Motor neuron (in vitro differentiated cells): ENCODE results near the gene CEP170. TPM values are rescaled to one million over a fixed set of nuclear protein-coding genes. Genes with fewer than 3 reads are reported as not detected.
"Not testable (repeated sequence)": the region's sequence is repeated elsewhere in the genome, so short reads cannot be mapped to it uniquely, and the experiment has no call there.

ENCODE experiments used
- ATAC-seq, 8 experiments: fragments of 200-7000 bp; cut with Tn5 transposase; replicated peaks in 6 of 8; 2 replicates each; pipeline ENCODE4 v1.8.0; 2021; ENCODE audit warnings: mild to moderate bottlenecking in 8 of 8, moderate library complexity in 8 of 8
- H3K27ac ChIP-seq, 2 donors: fragments of 250-450 bp; sonication (Bioruptor Pico); 2 replicates each; pipeline ENCODE4 v1.9.0; 2021; ENCODE audit warnings: antibody characterized with exemption in 2 of 2, mild to moderate bottlenecking in 2 of 2, moderate library complexity in 1 of 2
- H3K4me1 ChIP-seq, 2 donors: fragments of 250-450 bp; sonication (Bioruptor Pico); replicated peaks in 1 of 2; 2 replicates each; pipeline ENCODE4 v1.6.1; 2021; ENCODE audit warnings: antibody characterized with exemption in 2 of 2, mild to moderate bottlenecking in 2 of 2, moderate library complexity in 1 of 2
- H3K4me3 ChIP-seq, 5 donors: fragments of 250-450 bp; sonication (Bioruptor Pico); 2 replicates each; pipeline ENCODE4 v1.9.0; 2021; ENCODE audit warnings: antibody characterized with exemption in 5 of 5, mild to moderate bottlenecking in 5 of 5, moderate library complexity in 4 of 5
- WGBS, 10 experiments: fragments of 450-650 bp; shearing (Covaris generic); methylation state at CpG; one replicate each; pipeline ENCODE4 v1.0.0; 2022; 5-methylcytosine and 5-hydroxymethylcytosine counted together
- in situ Hi-C, 9 experiments: fragments of 400-800 bp; cut with MboI; loops; one replicate each; pipeline ENCODE4 v1.15.0; 2021; ENCODE audit warnings: low sequenced_read_pairs in 9 of 9, low pct_unique_long_range_greater_than_20kb in 2 of 9; ENCODE audit not compliant: unreplicated experiment in 9 of 9
- total RNA-seq, 8 experiments: library from RNA; unstranded; fragments of 300-600 nt; gene quantifications; 2 replicates each; pipeline versions ENCODE4 v1.2.3 to v1.2.4, GENCODE V29; 2022

The CEP170 gene
- total RNA-seq, 8 experiments from 2014 or later = 60.0 to 296 (median 248) TPM

DNA sequence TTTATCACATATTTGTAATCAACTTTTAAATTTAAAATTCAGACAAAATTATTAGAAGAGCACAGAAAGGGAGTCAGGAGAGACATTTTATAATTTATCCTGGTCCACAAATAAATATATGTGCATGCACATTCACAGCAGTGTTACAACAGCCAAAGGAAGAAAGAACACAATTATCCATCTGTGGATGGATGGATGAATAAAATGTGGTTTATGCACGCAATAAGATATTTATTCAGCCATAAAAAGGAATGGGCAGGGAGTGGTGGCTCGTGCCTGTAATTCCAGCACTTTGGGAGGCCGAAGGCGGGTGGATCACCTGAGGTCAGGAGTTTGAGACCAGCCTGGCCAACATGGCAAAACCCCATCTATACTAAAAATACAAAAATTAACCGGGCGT is 77.3 kb downstream of the CEP170 start:
- WGBS, 10 experiments = 0 to 100% (median 94%) methylated on average over 1 to 5 of the region's 6 CpGs; no CpG with 5 or more reads in 1 of the 10 experiments
- H3K4me3 ChIP-seq, H3K4me1 ChIP-seq, H3K27ac ChIP-seq, in situ Hi-C loops: not testable (repeated sequence)
- ATAC-seq = peak in 3 of 8 experiments; percentile 22 to 89 (median 71)

DNA sequence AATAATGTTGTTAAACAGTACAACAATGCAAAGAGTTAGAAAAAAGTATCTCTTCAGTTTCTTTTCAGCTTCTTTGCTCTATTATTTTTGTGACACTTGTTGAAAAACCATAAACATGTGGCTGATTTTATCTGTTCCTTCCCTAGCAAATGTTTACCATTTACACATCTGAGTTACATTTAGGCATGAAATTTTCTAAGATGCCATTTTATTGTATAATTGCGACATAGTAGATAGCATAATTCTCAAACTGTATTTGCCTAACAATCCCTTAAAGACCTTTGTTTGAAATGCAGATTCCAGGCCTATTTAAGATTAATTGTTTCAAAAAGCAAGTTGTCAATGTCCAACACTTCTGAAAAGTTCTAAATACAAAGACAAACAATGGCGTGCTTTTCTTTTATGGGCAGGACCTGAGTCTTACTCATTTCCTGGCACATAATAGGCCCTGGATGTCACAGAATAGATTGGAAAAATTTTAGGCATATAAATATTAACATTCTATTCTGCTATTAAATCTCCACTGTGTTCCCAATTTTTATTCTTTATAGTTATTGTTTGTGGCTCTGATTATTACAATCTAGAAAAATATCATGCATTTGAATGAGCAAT is 81.2 kb downstream of the CEP170 start:
- H3K4me1 ChIP-seq, in situ Hi-C loops, H3K4me3 ChIP-seq, H3K27ac ChIP-seq: not testable (repeated sequence)
- WGBS, 10 experiments = 33 to 86% (median 62%) methylated on average over 1 of the region's 2 CpGs; no CpG with 5 or more reads in 4 of the 10 experiments
- ATAC-seq = peak in 3 of 8 experiments; percentile 21 to 50 (median 30)

DNA sequence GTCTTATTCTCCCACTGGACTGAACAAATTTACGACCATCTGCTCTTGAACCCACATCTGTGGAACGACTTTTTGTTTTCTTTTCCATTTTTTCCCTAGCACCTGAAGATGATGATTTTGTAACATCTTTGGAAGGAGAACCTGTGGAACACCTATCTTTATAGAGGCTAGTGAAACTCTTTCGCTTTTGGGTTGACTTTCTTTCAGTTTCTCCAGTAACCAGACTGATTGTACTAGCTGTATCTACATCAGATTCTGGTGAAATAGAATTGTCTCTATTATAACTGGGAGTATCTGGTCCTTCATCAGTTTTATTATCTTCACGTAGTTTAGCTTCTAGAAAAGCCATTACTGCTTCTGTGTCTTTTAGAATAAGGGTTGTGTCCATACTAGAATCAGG is 90.2 kb downstream of the CEP170 start:
- H3K4me3 ChIP-seq, H3K4me1 ChIP-seq, ATAC-seq, in situ Hi-C loops, H3K27ac ChIP-seq: not testable (repeated sequence)
- no CpG with 5 or more reads among the region's 4 CpGs for WGBS, 10 experiments

DNA sequence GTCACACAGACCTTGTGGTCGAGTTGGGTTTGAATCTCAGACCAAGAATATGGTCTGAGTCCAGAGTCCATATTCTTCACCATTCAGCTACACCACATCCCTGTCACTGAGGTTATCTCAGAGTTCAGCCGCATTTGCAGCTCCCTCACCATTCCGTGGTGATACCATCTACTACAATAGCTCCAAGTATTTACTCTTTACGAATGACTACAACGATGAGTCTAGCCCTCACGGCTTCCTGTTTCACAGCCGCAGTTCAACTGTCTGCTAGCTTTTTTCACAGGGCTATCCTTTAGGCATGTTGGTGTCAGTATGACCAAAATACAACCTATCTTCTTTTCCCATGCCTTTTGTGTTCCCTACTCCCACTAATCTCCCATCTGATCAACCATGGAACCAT is 104.2 kb downstream of the CEP170 start:
- ATAC-seq, H3K27ac ChIP-seq, in situ Hi-C loops, H3K4me3 ChIP-seq, H3K4me1 ChIP-seq: not testable (repeated sequence)
- WGBS, 10 experiments = 82 to 100% (median 88%) methylated on average over 1 to 7 of the region's 7 CpGs; no CpG with 5 or more reads in 6 of the 10 experiments

GRCh38 chr1:243149120-243149519 is 106.0 kb downstream of the CEP170 start:
- 89 to 100% (median 98%) methylated on average over 1 to 4 of the region's 4 CpGs; no CpG with 5 or more reads in 4 of the 10 experiments for WGBS, 10 experiments
- H3K4me3 ChIP-seq, ATAC-seq, in situ Hi-C loops, H3K4me1 ChIP-seq, H3K27ac ChIP-seq: not testable (repeated sequence)

- peak in 3 of 8 experiments; percentile 20 to 45 (median 31) for ATAC-seq
- H3K27ac ChIP-seq, in situ Hi-C loops, H3K4me3 ChIP-seq, H3K4me1 ChIP-seq: not testable (repeated sequence)
These were observed 107.7 kb downstream of the CEP170 start for GRCh38 chr1:243147351-243147750.

GRCh38 chr1:243140498-243140897 is 114.6 kb downstream of the CEP170 start:
- in situ Hi-C loops, H3K4me3 ChIP-seq: not testable (repeated sequence)
- peak in 1 of 8 experiments; percentile 26 for ATAC-seq

GRCh38 chr1:243122876-243123409 is 132.1 kb downstream of the CEP170 start:
- ATAC-seq = peak in 1 of 8 experiments; percentile 24
- H3K27ac ChIP-seq, H3K4me1 ChIP-seq, in situ Hi-C loops, H3K4me3 ChIP-seq: not testable (repeated sequence)
- 50 to 100% (median 84%) methylated on average over 1 to 4 of the region's 5 CpGs; no CpG with 5 or more reads in 3 of the 10 experiments for WGBS, 10 experiments

More at GRCh38 chr1:243140498-243140897, 114.6 kb downstream of the CEP170 start:
- 33 to 100% (median 82%) methylated on average over 1 of the region's 1 CpG; no CpG with 5 or more reads in 1 of the 10 experiments for WGBS, 10 experiments
- H3K4me1 ChIP-seq, H3K27ac ChIP-seq: not testable (repeated sequence)

GRCh38 chr1:243121939-243122338 is 133.1 kb downstream of the CEP170 start:
- ATAC-seq = peak in 1 of 8 experiments; percentile 16
- H3K4me1 ChIP-seq, H3K27ac ChIP-seq, H3K4me3 ChIP-seq, in situ Hi-C loops: not testable (repeated sequence)
- 100% methylated on average over 1 of the region's 5 CpGs; no CpG with 5 or more reads in 9 of the 10 experiments for WGBS, 10 experiments

- H3K27ac ChIP-seq, in situ Hi-C loops, H3K4me3 ChIP-seq, H3K4me1 ChIP-seq: not testable (repeated sequence)
- 60 to 100% (median 89%) methylated on average over 1 to 5 of the region's 5 CpGs; no CpG with 5 or more reads in 5 of the 10 experiments for WGBS, 10 experiments
- ATAC-seq = peak in 2 of 8 experiments; percentile 6 to 10
These were observed 136.3 kb downstream of the CEP170 start for GRCh38 chr1:243118601-243119322.

DNA sequence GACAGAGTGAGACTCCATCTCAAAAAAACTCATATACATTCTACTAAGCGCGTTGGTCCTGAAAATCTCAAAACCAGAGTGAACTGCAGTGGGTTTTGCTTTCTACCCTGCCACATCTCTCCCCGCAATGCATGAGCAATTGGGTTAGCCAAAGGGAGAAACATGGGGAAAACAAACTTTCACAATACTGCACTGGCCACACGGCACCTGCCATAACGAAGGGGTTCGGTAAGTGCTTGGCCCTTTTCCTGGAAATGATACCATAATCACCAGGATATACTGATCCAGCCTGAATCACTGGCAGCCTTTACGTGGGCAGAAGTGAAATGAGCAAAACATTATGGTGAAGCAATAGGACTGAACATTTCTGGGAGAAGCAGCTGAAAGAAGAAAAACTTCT is 138.9 kb downstream of the CEP170 start:
- in situ Hi-C loops, H3K27ac ChIP-seq, ATAC-seq, H3K4me3 ChIP-seq, H3K4me1 ChIP-seq: not testable (repeated sequence)
- WGBS, 10 experiments = 80 to 93% (median 88%) methylated on average over 2 to 5 of the region's 7 CpGs; no CpG with 5 or more reads in 4 of the 10 experiments

GRCh38 chr1:243114769-243115168 is 140.3 kb downstream of the CEP170 start:
- WGBS, 10 experiments = 100% methylated on average over 1 of the region's 3 CpGs; no CpG with 5 or more reads in 8 of the 10 experiments
- H3K4me3 ChIP-seq, H3K27ac ChIP-seq, ATAC-seq, H3K4me1 ChIP-seq, in situ Hi-C loops: not testable (repeated sequence)

- 0 to 47% (median 17%) methylated on average over 1 to 4 of the region's 8 CpGs; no CpG with 5 or more reads in 5 of the 10 experiments for WGBS, 10 experiments
- ATAC-seq = peak; percentile 18 to 82 (median 73)
- in situ Hi-C loops, H3K27ac ChIP-seq, H3K4me1 ChIP-seq, H3K4me3 ChIP-seq: not testable (repeated sequence)
These were observed 140.9 kb downstream of the CEP170 start for GRCh38 chr1:243114059-243114713.
